ENCODE measurements around the gene C2CD4C.
"Not testable (repeated sequence)": the region's sequence is repeated elsewhere in the genome, so short reads cannot be mapped to it uniquely, and the experiment has no call there.

The C2CD4C gene

GRCh38 chr19:408902-409515 is at the start of gene C2CD4C:
Gene C2CD4C, minus strand, starts transcription at chr19:409147. Its CDS starts 786 bp downstream, at chr19:408361.
- Histone ChIP-seq H3K4me3 (ENCODE audit: low read depth, low read length) (peak within 1 kb of the TSS; percentile 63), H3K27me3 (ENCODE audit: insufficient read depth, low read length) (peaks cover 27% of the 10 kb centered on the region), H3K27ac (ENCODE audit: low read depth, low read length) (no peak within 1 kb of the TSS), H3K4me1 (ENCODE audit: control insufficient read depth, insufficient read depth, low read length, unreplicated experiment) (no peaks in the 10 kb centered on the region), H3K79me2 (ENCODE audit: control insufficient read depth, insufficient read depth, low read length, unreplicated experiment) (no peaks in the 10 kb centered on the region), H2AFZ (ENCODE audit: low read length, unreplicated experiment) (no peak within 1 kb of the TSS), H3K36me3 (ENCODE audit: insufficient read depth, low read length) (no peaks in the 10 kb centered on the region)

- H3K36me3 ChIP-seq (ENCODE audit: insufficient read depth, low read length) = no peaks in the 10 kb centered on the region
- H2AFZ ChIP-seq (ENCODE audit: low read length, unreplicated experiment) = no peak overlapping the region
- H3K27ac ChIP-seq (ENCODE audit: low read depth, low read length) = no peak overlapping the region
- H3K4me1 ChIP-seq (ENCODE audit: control insufficient read depth, insufficient read depth, low read length, unreplicated experiment) = no peaks in the 10 kb centered on the region
- H3K27me3 ChIP-seq (ENCODE audit: insufficient read depth, low read length) = peaks cover 24% of the 10 kb centered on the region
- H3K79me2 ChIP-seq (ENCODE audit: control insufficient read depth, insufficient read depth, low read length, unreplicated experiment) = no peaks in the 10 kb centered on the region
- no peak overlapping the region for H3K4me3 ChIP-seq (ENCODE audit: low read depth, low read length)
Observed at GRCh38 chr19:458091-459042, 49.4 kb upstream of the C2CD4C start.

- H3K4me3 ChIP-seq (ENCODE audit: low read depth, low read length) = no peak overlapping the region
- H3K36me3 ChIP-seq (ENCODE audit: insufficient read depth, low read length) = no peaks in the 10 kb centered on the region
- no peak overlapping the region for H2AFZ ChIP-seq (ENCODE audit: low read length, unreplicated experiment)
- H3K27ac ChIP-seq (ENCODE audit: low read depth, low read length) = no peak overlapping the region
- no peaks in the 10 kb centered on the region for H3K79me2 ChIP-seq (ENCODE audit: control insufficient read depth, insufficient read depth, low read length, unreplicated experiment)
- no peaks in the 10 kb centered on the region for H3K4me1 ChIP-seq (ENCODE audit: control insufficient read depth, insufficient read depth, low read length, unreplicated experiment)
- peaks cover 23% of the 10 kb centered on the region for H3K27me3 ChIP-seq (ENCODE audit: insufficient read depth, low read length)
Observed at GRCh38 chr19:457636-458035, 48.7 kb upstream of the C2CD4C start.

- Histone ChIP-seq H3K4me3 (ENCODE audit: low read depth, low read length) (no peak overlapping the region), H2AFZ (ENCODE audit: low read length, unreplicated experiment) (no peak overlapping the region), H3K79me2 (ENCODE audit: control insufficient read depth, insufficient read depth, low read length, unreplicated experiment) (no peaks in the 10 kb centered on the region), H3K4me1 (ENCODE audit: control insufficient read depth, insufficient read depth, low read length, unreplicated experiment) (no peaks in the 10 kb centered on the region), H3K27ac (ENCODE audit: low read depth, low read length) (no peak overlapping the region), H3K36me3 (ENCODE audit: insufficient read depth, low read length) (no peaks in the 10 kb centered on the region), H3K27me3 (ENCODE audit: insufficient read depth, low read length) (peaks cover 13% of the 10 kb centered on the region; the same call in 1 of the 2 replicates)
Observed at GRCh38 chr19:456547-457110, 47.7 kb upstream of the C2CD4C start.

- Histone ChIP-seq H3K4me1 (ENCODE audit: control insufficient read depth, insufficient read depth, low read length, unreplicated experiment) (no peaks in the 10 kb centered on the region), H3K79me2 (ENCODE audit: control insufficient read depth, insufficient read depth, low read length, unreplicated experiment) (no peaks in the 10 kb centered on the region), H3K36me3 (ENCODE audit: insufficient read depth, low read length) (no peaks in the 10 kb centered on the region), H3K27me3 (ENCODE audit: insufficient read depth, low read length) (peaks cover 8% of the 10 kb centered on the region; the same call in 1 of the 2 replicates), H2AFZ (ENCODE audit: low read length, unreplicated experiment) (no peak overlapping the region), H3K4me3 (ENCODE audit: low read depth, low read length) (no peak overlapping the region), H3K27ac (ENCODE audit: low read depth, low read length) (no peak overlapping the region)
Observed at GRCh38 chr19:455851-456546, 47.1 kb upstream of the C2CD4C start.

- Histone ChIP-seq H3K4me3 (ENCODE audit: low read depth, low read length) (no peak overlapping the region), H3K4me1 (ENCODE audit: control insufficient read depth, insufficient read depth, low read length, unreplicated experiment) (no peaks in the 10 kb centered on the region), H3K36me3 (ENCODE audit: insufficient read depth, low read length) (no peaks in the 10 kb centered on the region), H3K79me2 (ENCODE audit: control insufficient read depth, insufficient read depth, low read length, unreplicated experiment) (no peaks in the 10 kb centered on the region), H3K27ac (ENCODE audit: low read depth, low read length) (no peak overlapping the region), H3K27me3 (ENCODE audit: insufficient read depth, low read length) (peaks cover 8% of the 10 kb centered on the region; the same call in 1 of the 2 replicates), H2AFZ (ENCODE audit: low read length, unreplicated experiment) (no peak overlapping the region)
Observed at GRCh38 chr19:455031-455705, 46.2 kb upstream of the C2CD4C start.

- H3K27me3 ChIP-seq (ENCODE audit: insufficient read depth, low read length) = no peaks in the 10 kb centered on the region
- no peak overlapping the region for H2AFZ ChIP-seq (ENCODE audit: low read length, unreplicated experiment)
- no peak overlapping the region for H3K4me3 ChIP-seq (ENCODE audit: low read depth, low read length)
- no peaks in the 10 kb centered on the region for H3K36me3 ChIP-seq (ENCODE audit: insufficient read depth, low read length)
- no peaks in the 10 kb centered on the region for H3K79me2 ChIP-seq (ENCODE audit: control insufficient read depth, insufficient read depth, low read length, unreplicated experiment)
- H3K4me1 ChIP-seq (ENCODE audit: control insufficient read depth, insufficient read depth, low read length, unreplicated experiment) = no peaks in the 10 kb centered on the region
- no peak overlapping the region for H3K27ac ChIP-seq (ENCODE audit: low read depth, low read length)
Observed at GRCh38 chr19:453606-454005, 44.7 kb upstream of the C2CD4C start.

- Histone ChIP-seq H3K36me3 (ENCODE audit: insufficient read depth, low read length) (no peaks in the 10 kb centered on the region), H3K4me1 (ENCODE audit: control insufficient read depth, insufficient read depth, low read length, unreplicated experiment) (no peaks in the 10 kb centered on the region), H2AFZ (ENCODE audit: low read length, unreplicated experiment) (no peak overlapping the region), H3K4me3 (ENCODE audit: low read depth, low read length) (no peak overlapping the region), H3K79me2 (ENCODE audit: control insufficient read depth, insufficient read depth, low read length, unreplicated experiment) (no peaks in the 10 kb centered on the region), H3K27me3 (ENCODE audit: insufficient read depth, low read length) (no peaks in the 10 kb centered on the region), H3K27ac (ENCODE audit: low read depth, low read length) (no peak overlapping the region)
Observed at GRCh38 chr19:452829-453228, 43.9 kb upstream of the C2CD4C start.

GRCh38 chr19:450912-451481 is 42.0 kb upstream of the C2CD4C start:
- H2AFZ ChIP-seq (ENCODE audit: low read length, unreplicated experiment); H3K27ac ChIP-seq (ENCODE audit: low read depth, low read length): not testable (repeated sequence)

GRCh38 chr19:449916-450315 is 41.0 kb upstream of the C2CD4C start:
- H3K36me3 ChIP-seq (ENCODE audit: insufficient read depth, low read length) = no peaks in the 10 kb centered on the region
- H3K27me3 ChIP-seq (ENCODE audit: insufficient read depth, low read length) = no peaks in the 10 kb centered on the region
- no peaks in the 10 kb centered on the region for H3K79me2 ChIP-seq (ENCODE audit: control insufficient read depth, insufficient read depth, low read length, unreplicated experiment)
- no peak overlapping the region for H3K4me3 ChIP-seq (ENCODE audit: low read depth, low read length)
- no peak overlapping the region for H2AFZ ChIP-seq (ENCODE audit: low read length, unreplicated experiment)
- no peaks in the 10 kb centered on the region for H3K4me1 ChIP-seq (ENCODE audit: control insufficient read depth, insufficient read depth, low read length, unreplicated experiment)
- no peak overlapping the region for H3K27ac ChIP-seq (ENCODE audit: low read depth, low read length)

More at GRCh38 chr19:450912-451481, 42.0 kb upstream of the C2CD4C start:
- H3K36me3 ChIP-seq (ENCODE audit: insufficient read depth, low read length); H3K4me1 ChIP-seq (ENCODE audit: control insufficient read depth, insufficient read depth, low read length, unreplicated experiment); H3K79me2 ChIP-seq (ENCODE audit: control insufficient read depth, insufficient read depth, low read length, unreplicated experiment); H3K27me3 ChIP-seq (ENCODE audit: insufficient read depth, low read length); H3K4me3 ChIP-seq (ENCODE audit: low read depth, low read length): not testable (repeated sequence)
